Frontal cortex (tissue), 4 donors: Measurements from ENCODE around the gene NEGR1. TPM values are rescaled to one million over a fixed set of nuclear protein-coding genes. Genes with fewer than 3 reads are reported as not detected.

ENCODE experiments used
- DNase-seq, 2 donors: peaks; one replicate each; pipeline ENCODE4 v3.0.0; 2012; ENCODE audit warnings: low spot score in 2 of 2
- FAIRE-seq: peaks from 2 replicates; lab custom pipeline; 2012; peaks lifted over from hg19 to GRCh38; lab: Jason Lieb, UNC
- total RNA-seq: library from RNA; depleted of rRNA; stranded (reverse); fragments of >200 nt; gene quantifications from one replicate; pipeline ENCODE4 v1.2.3, GENCODE V29; 2014
- donor health status: control.
- donor health status: control.
- donor health status: control.

NEGR1 gene
- total RNA-seq, 1 donor from 2014 or later = 78.7 TPM

GRCh38 chr1:72129869-72130268, 152.5 kb downstream of the NEGR1 start:
- FAIRE-seq = no peak

GRCh38 chr1:72122099-72122880, 160.0 kb downstream of the NEGR1 start:
- FAIRE-seq = no peak

More at GRCh38 chr1:72129869-72130268, 152.5 kb downstream of the NEGR1 start:
- DNase-seq = no peak

GRCh38 chr1:72119491-72119890, 162.8 kb downstream of the NEGR1 start:
- FAIRE-seq (no peak), DNase-seq (no peak)

More at GRCh38 chr1:72122099-72122880, 160.0 kb downstream of the NEGR1 start:
- no peak for DNase-seq

- DNase-seq = no peak
- FAIRE-seq = no peak
Measured at GRCh38 chr1:72117621-72118020, 164.7 kb downstream of the NEGR1 start.

DNA sequence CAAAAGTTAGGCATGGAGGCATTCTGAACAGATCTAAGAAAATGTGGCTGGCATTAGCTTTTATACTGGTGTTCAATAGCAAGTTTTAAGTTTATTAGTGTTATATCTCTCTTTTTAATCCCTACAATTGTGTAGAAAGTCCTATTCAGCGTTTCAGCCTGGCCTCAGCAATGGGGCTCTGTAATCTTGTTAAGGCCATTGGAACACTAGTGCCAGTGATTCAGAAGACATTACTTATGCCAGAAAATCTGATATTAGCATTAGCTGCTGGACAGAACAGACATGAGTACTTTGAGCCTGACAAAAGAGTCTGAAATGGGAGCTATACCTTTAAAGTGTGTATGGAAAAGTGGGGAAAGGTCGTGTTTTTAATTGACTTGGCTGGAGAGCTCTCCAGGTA, 167.0 kb downstream of the NEGR1 start:
- no peak for FAIRE-seq
- no peak for DNase-seq

GRCh38 chr1:72111662-72112061, 170.7 kb downstream of the NEGR1 start:
- FAIRE-seq (no peak), DNase-seq (no peak)

- DNase-seq (no peak), FAIRE-seq (no peak)
Measured at GRCh38 chr1:72109916-72110315, 172.4 kb downstream of the NEGR1 start.

DNA sequence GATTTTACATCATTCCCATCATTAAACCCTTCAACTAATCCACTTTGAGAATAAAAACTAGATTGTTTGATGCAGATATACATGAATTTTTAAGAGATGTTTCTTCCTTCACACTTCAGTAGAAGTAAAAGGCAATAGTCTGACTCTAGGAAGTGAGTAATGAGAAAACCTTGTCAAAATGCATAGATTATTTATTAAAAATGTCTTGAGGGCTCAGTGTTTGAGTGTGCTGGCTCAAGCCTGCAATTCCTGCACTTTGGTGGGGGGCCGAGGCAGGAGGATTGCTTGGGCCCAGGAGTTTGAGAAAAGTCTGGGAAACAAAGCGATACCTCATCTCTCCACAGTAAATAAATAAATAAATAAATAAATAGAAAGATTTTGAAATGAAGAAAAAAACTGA, 177.1 kb downstream of the NEGR1 start:
- FAIRE-seq = no peak

DNA sequence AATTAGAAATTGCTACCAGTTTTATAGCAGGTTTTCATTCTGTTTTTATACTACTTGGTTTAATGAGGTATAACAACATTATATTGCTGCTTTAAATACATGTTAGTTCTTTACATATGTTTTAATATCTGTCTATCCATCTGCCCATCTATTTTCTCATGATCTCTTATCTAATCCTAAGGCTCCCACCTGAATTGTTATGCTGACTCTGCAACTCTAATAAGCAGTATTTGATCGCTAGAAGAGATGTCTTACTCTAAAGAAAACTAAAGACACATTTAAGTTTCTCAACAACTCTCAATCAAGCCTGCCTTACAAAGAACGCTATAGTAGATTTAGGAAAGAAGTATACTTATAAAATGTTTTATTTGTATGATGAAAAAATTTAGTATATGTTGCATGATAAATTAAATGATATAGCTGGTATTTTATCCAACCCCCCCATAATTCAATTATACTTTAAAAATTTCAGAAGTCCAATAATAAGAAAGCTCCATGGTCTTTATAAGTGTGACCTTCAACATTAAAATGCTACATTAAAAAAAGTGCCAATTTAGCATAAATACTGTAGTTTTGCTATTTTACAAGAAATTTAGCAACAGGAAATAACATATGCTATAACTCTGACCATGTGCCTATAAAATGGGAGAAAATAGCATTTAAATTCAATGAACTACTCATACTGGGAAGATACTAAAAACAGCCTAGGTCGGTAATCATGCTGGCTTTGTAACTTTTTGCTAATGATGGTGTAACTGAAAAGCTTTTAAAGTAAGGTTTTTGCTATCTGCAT, 180.3 kb downstream of the NEGR1 start:
- no peak for FAIRE-seq
- DNase-seq = no peak

More for the DNA sequence above, 177.1 kb downstream of the NEGR1 start:
- DNase-seq = no peak

GRCh38 chr1:72100771-72101170, 181.6 kb downstream of the NEGR1 start:
- no peak for FAIRE-seq
- no peak for DNase-seq

- no peak for FAIRE-seq
- no peak for DNase-seq
Measured at GRCh38 chr1:72097851-72098570, 184.3 kb downstream of the NEGR1 start.

- no peak for DNase-seq
- FAIRE-seq = no peak
Measured at GRCh38 chr1:72094209-72094608, 188.1 kb downstream of the NEGR1 start.

DNA sequence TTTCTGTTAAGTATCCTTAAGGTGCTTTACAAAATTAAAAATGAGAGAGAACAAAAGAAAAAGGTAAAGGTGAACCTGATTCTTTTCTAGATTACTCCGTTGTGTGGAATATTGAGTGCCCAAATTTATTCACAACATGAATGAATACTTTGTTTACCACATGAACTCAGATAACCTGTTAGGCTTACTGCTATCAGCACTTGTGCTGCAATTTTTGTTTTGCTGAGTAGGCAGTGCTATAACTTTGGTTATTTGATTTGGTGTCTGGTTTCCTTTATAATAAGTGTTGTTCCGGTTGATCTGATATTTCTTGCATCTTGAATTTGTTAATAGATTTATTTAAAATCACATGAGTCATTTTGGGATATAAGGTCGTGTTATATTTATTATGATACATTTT, 195.9 kb downstream of the NEGR1 start:
- DNase-seq (no peak), FAIRE-seq (no peak)

GRCh38 chr1:72075425-72075824, 206.9 kb downstream of the NEGR1 start:
- no peak for FAIRE-seq
- no peak for DNase-seq

DNA sequence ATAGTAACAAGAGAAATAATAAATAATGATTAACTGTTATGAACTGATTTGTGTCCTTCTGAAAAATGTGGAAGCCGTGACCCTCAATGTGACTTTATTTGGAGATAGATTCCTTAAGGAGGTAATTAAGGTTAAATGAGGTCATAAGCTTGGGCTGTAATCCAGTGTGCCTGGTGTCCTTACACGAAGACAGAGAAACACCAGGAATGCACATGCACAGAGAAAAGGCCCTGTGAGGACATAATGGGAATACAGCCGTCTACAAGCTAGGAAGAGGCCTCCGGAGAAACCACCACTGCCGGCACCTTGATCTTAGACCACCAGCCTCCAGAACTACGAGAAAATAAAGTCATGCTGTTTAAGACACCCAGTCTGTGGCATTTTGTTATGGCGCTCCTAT, 215.9 kb downstream of the NEGR1 start:
- FAIRE-seq (no peak), DNase-seq (no peak)

GRCh38 chr1:72064196-72065075, 217.9 kb downstream of the NEGR1 start:
- FAIRE-seq = no peak
- no peak for DNase-seq

- DNase-seq (no peak), FAIRE-seq (no peak)
Measured at GRCh38 chr1:72063364-72064044, 218.8 kb downstream of the NEGR1 start.

DNA sequence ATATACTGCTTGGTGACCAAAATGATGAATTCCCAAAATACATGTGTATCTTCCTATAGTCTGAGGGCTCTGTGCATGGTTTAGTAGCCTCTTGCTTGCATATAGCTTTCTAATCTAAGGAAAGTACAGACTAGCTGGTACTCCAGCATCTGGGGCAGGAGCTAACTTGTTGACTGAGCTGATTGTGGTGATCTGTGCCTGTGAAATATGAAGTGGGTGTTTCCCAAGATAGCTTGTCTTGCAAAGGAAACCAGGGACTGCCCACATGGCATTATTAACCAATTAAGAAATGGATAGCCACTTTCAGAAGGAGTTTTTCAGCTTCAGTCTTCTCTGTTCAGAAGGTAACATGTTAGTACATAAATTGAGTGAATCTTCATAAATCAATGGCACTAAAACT, 219.8 kb downstream of the NEGR1 start:
- FAIRE-seq (no peak), DNase-seq (no peak)
